Tongue (tissue), 2 donors: ENCODE measurements around the gene C11orf24. TPM values are rescaled to one million over a fixed set of nuclear protein-coding genes. Genes with fewer than 3 reads are reported as not detected.
"Not testable (repeated sequence)": the region's sequence is repeated elsewhere in the genome, so short reads cannot be mapped to it uniquely, and the experiment has no call there.

Experiments
- DNase-seq: peaks from one replicate; pipeline ENCODE4 v3.0.0-alpha.2; 2015
- total RNA-seq: library from RNA; depleted of rRNA; stranded (reverse); fragments of >200 nt; gene quantifications from one replicate; pipeline ENCODE4 v1.2.3, GENCODE V29; 2014

The C11orf24 gene
- total RNA-seq, result 18.2 TPM

DNA sequence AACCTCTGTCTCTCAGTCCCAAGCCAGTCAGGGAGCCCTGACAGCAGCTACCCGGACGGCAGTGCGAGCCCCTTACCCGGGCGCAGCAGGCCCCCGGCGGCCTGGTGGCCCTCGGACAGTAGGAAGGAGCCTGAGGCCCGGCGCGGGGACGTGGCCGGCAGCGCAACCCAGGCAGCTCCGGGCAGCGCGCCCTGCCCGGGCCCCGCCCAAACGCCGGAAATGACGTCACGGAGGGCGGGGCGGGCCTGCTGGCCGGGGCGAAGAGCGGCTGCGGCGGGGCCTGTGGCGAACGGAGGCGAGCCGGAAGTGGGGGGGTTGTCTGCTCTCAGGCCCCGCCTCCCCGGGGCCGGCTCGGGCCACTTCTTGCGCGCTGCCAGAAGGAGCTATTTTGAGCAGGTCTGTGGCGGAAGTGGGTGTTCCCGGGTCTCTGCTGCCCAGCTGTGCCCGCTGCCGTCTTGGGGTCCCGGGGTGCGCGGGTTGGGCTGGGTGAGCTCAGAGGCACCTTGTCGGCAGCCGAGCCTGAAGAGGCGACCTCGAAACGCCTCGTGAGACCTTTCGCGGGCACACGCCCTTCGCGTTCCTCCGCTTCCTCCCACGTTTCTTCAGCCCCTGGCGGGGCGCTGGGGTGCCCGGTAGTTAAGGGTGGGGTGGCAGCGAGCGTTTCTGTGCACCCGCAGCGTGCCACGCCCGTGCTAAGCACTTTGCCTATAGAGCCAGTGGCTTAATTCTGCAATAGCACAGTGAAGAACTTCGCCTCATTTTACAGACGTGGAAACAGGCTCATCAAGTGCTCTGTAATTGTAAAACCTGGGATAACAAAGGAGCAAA is at the start of gene C11orf24:
TSS of gene C11orf24 (minus strand) at position 193 of the 828 bp plus-strand sequence. CDS start 8,206 bp downstream, outside the sequence.
- DNase-seq, result peak; percentile 98

DNA sequence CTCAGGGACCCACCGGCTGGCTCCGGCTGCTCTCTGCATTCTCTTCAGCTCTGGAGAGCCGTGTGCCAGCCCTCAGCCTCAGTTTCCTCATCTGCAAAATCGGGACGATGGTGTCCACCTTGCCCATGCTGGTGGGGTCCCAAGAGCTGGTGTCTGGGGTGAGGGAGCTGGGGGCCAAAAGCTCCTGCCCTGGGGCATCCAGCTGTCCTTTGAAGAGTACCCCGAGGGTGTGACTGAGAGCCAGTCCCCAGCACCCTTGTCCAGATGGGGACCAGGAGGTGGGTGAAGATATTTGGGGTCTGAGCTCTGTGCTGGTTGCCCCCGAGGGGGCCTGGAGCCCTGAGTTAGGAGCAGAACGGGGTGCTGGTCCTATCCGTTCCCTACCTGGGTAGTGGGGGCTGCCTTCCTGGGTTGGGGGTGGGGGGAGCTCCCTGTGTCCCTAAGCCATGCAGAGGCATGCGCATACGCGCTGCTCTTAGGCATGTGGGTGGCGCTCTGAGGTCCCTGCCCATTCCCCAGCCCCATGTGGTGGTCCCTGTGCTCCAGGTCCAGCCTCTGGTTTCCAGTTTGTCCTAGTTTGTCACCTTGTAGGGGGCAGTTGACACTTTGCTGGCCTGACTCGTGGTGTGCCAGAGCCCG is 45.5 kb upstream of the C11orf24 start:
- DNase-seq, result peak; percentile 6

DNA sequence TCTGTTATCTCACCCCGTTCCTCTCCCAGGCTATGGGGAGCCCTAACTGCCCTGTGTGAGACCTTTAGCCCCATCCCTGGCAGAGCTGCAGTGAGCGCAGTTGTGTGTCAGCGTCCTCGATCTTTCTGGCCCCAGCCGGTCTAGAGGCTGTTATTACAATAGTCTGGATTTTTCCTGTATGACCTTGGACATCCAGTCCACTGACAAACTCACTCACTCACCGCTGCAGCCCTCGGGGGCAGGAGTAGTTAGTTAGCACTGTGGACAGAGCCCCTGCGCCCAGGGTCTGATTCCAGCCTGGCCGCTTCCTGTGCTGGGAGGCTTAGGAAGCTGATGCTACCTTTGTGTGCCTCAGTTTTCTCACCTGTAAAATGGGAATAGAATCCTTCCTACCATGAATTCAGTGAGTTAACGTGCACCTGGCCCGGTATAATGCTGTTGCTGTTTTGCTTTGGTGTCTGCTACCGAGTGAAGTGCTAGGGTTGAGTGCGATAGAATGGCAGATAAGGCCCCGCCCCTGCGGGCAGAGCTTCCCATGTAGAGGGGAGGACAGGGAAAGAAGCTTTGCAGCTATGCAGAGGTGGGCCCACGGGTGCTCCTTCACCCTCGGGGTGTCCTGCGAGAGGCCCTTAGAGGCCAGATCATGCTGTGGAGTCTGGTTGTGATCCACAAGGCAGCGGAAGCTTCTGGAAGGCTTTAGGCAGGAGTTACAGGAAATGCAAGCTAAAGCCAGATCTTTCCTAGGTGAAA is 43.6 kb upstream of the C11orf24 start:
- peak; percentile 29 for DNase-seq

DNA sequence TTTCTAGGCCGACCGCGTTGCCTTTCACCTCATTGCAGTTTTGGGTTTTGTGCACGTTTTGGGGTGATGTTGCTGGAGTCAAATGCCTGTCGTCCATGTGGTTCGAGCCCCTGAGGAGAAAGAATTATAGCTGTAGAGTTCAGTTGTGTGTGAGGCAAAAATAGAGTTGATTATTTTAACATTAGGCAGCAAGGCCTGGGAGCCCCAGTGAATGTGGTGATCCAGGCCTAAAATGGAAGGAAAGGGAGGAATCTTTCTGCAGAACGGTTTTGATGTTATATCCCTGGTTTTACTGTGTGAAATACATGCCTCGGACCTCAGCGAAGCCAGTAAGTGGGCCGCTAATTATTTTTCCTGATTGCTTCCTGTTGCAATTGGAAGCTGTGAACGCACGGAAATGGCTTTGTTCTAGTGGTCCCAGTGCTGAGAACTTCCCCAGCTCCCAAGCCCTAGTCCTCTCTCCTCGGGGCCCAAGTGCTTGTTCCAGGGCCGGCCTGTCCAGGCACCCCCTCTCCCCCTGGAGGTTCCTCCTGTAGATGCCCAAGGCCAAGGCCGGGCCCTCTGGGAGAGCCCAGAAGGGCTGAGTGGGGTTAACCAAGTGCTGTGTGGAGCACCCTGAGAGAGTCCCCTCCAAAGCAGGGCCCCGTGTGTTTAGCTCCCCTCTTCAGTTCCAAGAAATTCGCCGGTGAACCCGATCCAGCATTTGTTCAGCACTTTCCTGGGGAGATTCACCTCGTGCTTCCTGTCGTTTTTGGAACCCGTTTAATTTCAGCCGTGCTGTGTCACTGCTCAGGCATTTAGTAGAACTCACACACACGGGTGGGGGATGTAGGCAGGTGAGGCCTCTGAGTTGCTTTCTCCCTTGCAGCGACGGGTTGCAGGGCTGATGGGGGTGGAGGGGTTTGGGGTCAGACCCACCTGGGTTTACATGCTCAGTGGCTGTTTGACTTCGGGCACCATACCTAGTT is 42.7 kb upstream of the C11orf24 start:
- DNase-seq, result peak; percentile 77

DNA sequence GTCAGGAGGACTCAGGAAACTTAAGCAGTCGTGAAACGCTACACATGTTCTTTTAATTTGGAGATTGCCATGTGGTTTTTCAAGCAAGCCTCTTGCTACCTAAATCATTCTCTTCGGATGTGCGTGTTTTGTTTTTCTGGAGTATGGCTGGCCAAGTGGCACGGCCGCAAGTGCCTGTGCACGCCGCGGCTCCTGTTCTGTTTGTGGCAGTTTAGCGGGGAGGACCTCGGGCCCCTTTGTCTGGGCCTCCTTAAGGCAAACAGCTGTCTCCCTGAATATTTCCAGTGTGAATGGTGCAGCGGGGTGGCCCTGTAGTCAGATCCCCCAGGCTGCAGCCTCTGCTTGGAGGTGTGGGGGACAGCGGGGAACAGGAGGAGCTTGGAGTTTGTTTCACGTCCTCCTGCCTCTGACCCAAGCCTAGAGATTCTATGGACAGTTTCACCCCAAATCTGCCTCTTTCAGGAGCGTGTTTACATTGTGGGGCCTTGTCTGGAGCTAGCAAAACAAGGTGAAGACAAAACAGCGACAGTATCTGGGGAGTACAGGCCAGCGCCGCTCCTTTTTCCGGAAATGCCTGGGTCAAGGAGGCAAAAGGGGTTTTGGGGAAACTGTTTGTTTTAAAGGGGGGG is 41.9 kb upstream of the C11orf24 start:
- DNase-seq, result peak; percentile 74

DNA sequence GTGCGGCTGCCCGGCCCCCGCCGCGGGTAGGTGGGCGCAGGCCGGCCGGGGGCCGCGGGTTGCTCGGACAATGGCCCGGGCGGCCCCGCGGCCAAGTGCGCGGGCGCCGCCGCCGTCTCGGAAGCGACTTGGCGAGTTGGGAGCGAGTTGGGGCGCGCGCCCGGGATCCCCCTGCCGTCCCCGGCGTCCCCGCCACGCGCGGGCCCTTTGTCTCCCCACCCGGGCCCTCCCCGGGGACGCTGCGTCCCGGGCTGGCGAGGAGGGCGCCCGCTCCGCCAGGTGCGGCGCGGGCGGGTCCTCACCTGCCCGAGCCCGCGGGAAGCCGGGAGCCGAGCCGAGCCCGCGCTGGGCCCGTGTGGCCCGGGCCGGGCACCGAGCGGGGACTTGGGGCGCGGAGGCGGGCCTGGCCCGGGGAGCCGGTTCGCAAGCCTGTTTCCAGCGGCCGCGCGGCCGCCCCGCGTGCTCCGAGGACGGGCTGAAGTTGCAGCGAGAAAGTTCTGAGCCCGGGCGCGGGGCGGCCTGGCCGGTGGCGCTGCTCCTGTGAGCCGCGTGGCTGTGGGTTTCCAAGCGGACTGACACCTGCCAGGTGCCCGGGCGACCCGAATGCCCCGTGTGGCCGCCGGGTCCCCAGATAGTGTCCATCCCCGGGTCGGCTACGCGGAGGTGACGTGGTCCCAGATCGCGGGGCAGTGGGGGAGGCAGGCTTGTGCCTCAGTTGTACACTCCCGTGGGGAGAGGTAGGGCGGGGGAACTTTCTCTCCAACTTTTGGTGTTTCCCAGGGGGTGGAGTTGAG is 41.2 kb upstream of the C11orf24 start:
- DNase-seq, result peak; percentile 17

DNA sequence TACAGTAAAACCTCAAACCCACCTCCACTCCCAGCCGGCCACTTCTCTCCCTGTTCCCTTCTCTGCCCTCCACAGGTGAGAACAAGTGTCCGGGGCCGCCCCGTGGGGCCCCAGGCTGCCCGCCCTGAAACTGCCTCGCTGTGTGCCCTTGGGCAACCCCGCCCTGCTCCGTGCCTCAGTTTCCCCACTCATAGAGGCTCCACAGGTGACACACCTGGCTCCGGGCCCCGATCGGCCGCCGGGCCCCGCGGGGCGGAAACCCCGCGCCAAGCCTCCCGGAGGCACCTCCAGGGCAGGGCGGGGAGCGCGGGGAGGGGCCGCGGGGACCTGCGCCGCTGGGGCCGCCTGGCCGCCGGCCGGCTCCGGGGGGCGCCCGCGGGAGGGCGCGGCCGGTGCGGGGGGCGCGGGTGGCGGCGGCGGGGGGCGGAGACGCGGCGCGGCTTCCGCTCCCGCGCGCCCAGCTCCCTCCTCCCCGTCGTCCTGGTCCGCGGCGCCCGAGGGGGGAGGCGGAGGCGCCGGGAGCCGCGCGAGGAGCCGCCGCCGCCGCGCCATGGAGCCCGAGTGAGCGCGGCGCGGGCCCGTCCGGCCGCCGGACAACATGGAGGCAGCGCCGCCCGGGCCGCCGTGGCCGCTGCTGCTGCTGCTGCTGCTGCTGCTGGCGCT is 40.5 kb upstream of the C11orf24 start, which contains the start of gene LRP5:
TSS of gene LRP5 (plus strand) at position 475 of the 663 bp plus-strand sequence. CDS start at position 599, 124 bp downstream.
- DNase-seq, result peak; percentile 65

DNA sequence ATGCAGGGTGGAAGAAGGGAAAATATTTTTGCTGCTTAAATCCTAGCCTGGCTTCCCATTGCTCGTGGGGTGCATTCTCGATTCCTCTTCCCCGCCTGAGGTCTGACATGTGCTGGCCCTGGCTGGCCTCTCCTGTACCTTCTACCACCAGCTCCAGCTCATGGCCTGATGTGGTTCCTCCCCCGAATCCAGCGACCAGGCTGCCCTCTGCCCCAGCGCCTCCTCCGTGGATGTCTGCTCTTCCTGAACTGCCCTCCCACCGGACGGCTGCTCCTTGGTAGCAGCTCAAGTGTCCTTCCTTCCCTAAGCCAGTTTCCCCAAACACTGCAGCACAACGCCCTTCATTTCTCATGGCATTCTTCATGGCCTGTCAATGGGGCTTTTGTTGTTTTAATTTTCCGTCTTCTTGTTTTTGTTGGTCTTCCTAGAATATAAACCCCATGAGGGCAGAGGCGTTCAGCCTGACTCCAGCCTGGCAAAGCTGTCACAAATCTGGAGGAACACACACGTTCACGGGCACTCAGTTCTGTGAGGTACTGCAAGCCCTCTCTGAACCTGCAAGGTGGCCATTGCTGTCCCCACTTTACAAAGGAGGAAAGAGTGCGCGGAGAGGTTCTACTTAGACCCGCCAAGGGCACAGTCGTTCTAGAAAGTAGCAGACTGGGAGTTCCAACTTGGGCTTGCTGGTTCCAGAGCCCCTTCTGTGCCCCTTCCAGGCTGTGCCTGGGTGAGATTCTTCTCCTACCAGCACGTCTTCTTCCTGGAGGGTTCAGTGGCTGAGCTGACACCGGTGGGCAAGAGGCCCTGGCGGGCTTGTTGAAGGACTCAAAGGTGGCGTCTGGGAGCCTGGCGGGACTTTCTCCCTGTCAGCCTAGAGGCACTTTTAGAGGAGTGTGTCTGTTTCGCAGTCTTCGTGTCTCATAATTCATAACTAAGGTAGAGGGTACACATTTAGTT is 39.7 kb upstream of the C11orf24 start:
- DNase-seq, result no peak

DNA sequence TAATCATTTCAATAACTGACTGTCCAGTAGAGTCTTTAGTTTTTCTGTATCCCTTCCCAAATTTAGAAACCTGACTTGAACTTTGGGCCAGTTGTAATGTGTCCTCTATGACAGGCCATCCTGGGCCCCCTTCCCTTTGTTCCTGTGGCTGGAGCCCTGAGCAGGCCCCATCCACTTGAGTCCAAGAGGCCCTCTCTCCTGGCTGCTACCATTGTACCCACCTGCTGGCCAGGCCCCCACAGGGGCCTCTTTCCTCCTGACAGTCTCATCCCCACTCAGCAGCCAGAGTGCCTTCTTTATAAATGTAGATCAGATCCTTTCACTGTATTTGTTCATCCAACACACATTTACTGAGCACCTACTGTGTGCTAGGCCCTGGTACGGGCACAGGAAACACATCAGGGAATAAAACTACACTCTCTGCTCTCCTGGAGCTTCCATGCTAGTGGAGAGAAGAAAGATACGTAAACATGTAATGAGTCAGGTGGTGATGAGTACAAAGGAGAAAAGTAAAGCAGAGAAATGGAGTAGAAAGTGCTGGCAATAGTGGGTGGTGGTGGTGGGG is 37.9 kb upstream of the C11orf24 start:
- DNase-seq, result no peak

DNA sequence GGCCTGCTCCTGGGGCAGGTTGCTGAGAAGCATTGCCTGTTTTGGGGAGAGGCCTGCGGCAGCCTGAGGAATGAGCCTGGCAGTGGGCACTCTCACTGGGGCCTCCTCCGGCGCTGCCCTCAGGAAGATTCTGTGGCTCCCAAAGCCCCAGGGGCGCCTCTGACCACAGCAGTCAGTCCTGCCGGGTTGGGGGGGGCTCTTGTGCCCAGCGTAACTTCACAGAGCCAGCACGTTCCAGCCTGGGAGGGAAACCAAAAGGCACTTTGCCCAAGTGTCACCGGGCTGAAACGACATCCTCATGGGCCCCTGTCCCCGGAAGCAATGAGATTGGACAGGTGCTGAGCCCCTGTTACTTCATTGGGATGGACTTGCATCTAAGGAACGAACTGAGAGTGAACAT is 36.3 kb upstream of the C11orf24 start:
- DNase-seq, result peak; percentile 30

DNA sequence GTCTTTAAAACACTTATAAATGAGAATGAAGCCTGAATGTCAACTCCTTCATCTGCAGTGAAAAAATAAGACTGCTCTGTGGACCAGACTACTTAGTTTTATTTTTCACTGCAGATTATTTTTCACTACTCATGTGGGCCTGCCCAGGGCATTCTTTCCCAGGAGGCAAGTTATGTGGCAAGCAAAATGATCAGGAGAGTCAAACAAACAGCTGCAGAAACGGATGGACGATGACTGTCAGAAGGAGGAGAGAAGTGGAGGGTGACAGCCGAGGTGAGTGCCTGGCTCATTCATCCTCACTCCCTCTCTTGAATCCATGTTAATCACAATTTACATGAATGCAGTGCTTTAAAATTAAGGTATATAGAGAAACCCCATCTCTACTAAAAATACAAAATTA is 34.9 kb upstream of the C11orf24 start:
- DNase-seq, result no peak

DNA sequence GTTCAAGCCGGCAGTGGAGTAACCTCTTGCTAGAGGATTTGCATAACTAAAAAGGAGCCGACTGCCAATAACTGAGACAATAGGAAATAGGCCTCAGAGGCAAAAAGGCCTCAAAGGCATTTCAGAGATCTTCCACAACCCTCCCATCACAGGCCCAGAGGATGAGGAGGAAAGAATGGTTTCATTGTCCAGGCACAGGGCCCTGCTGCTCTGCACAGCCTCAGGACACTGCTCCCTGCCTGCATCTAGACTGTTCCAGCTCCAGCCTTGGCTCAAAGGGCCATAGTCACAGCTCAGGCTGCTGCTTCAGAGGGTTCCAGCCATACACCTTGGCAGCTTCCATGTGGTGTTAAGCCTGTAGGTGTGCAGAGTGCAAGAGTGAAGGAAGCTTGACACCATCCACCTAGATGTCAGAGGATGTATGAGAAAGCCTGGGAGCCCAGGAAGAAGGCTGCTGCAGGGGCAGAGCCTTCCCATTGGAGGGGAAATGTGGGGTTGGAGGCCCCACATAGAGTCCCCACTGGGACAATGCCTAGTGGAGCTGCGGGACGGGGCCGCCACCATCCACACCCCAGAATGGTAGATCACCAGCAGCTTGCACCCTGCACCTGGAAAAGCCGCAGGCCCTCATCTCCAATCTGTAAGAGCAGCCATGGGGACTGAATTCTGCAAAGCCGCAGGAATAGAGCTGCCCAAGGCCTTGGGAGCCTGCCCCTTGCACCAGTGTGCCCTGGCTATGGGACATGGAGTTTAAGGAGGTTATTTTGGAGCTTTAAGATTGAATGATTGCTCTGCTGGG is 32.4 kb upstream of the C11orf24 start:
- no peak for DNase-seq

DNA sequence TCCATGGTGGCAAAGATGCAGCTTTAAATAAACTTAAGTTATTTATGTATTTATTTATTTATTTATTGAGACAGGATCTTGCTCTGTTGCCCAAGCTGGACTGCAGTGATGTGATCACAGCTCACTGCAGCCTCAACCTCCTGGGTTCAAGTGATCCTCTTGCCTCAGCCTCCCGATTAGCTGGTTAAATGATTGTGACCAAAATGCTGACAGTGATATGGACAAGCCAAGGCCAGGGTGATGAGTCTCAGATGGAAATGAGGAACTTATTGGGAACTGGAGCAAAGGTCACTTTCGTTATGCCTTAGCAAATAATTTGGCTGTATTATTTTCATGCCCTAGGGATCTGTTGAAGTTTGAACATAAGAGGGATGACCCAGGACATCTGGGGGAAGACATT is 31.3 kb upstream of the C11orf24 start:
- DNase-seq, result peak; percentile 6

DNA sequence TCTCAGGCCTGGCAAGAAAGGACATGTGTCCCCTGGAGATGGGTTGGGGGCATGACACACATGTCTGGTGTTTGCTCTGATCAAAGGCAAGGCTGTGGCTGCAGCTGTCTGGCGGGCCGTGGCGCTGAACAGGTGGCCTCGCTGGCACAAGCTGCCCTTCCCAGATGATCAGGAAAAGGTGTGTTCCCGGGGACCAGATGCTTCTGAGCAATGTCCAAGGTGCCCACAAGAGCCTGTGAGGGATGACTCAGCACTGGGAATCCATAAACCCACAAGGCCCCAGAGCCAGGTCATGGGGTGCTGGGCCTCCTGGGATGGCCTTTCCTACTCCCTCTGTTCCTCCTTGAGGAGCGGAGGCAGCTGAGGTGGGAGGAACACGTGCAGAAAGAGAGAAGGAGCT is 30.9 kb upstream of the C11orf24 start:
- DNase-seq, result peak; percentile 57

DNA sequence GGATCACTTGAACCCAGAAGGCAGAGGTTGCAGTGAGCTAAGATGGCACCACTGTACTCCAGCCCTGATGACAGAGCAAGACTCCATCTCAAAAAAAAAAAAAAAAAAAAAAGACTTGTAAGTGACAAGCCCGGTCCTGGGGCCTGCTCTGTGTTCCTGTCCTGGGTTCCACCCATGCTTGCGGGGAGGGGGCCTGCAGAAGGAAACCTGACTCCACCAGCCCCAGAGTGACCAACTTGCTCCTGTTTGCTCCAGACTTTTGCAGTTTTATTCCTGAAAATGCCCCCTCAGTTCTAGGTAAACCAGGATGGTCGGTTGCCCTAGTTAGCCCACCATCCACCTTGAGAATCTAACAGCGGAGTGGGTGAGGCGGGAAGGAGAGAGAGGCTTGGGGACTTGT is 30.5 kb upstream of the C11orf24 start:
- no peak for DNase-seq

DNA sequence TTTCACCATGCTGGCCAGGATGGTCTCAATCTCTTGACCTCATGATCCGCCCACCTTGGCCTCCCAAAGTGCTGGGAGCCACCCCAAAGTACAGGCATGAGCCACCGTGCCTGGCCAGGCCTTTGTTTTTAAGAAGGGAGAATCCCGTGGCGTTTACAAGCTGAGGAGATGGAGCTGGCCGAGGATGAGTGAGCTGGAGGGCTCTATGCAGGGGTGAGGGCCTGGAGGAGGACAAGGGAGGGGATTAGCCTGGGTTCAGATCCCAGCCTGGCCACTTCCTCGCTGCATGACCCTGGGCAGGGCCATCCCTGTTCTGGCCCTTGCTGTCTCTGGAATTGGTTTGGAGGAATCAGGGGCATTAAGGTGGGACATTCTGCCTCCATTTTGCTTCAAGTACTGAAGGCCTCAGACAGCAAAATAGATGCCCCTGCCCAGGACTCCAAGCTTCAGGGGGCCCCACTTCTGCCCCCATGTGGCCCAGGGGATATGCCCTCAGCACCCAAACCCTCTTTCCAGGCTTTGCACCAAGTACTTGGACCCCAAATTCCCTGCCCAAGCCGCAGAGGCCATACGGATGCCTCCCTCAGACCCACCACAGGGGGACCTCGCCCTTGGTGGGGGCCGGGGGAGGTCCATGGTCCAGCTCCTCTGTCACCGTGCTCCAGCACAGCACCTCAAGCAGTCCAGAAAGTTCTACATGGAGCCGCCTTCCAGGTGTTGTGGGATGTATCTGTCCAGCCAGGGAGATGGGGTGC is 28.5 kb upstream of the C11orf24 start:
- DNase-seq, result no peak

DNA sequence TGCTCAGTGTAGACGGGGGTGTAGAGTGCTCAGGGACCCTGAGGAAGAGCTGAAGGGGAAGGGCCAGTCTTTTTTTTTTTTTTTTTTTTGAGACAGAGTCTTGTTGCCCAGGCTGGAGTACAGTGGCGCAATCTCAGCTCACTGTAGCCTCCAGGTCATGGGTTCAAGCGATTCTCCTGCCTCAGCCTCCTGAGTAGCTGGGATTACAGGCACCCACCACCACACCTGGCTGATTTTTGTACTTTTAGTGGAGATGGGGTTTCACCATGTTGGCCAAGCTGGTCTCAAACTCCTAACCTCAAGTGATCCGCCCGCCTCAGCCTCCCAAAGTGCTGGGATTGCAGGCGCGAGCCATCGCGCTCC is 27.7 kb upstream of the C11orf24 start:
- not testable (repeated sequence) for DNase-seq
